Ecto neural progenitor cell (in vitro differentiated cells): ENCODE results near the gene CYP8B1.

Experiments
- DNase-seq: peaks from one replicate; pipeline ENCODE4 v3.0.0-alpha.2; 2018; ENCODE audit warnings: low spot score

The CYP8B1 gene, protein sequence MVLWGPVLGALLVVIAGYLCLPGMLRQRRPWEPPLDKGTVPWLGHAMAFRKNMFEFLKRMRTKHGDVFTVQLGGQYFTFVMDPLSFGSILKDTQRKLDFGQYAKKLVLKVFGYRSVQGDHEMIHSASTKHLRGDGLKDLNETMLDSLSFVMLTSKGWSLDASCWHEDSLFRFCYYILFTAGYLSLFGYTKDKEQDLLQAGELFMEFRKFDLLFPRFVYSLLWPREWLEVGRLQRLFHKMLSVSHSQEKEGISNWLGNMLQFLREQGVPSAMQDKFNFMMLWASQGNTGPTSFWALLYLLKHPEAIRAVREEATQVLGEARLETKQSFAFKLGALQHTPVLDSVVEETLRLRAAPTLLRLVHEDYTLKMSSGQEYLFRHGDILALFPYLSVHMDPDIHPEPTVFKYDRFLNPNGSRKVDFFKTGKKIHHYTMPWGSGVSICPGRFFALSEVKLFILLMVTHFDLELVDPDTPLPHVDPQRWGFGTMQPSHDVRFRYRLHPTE

DNA sequence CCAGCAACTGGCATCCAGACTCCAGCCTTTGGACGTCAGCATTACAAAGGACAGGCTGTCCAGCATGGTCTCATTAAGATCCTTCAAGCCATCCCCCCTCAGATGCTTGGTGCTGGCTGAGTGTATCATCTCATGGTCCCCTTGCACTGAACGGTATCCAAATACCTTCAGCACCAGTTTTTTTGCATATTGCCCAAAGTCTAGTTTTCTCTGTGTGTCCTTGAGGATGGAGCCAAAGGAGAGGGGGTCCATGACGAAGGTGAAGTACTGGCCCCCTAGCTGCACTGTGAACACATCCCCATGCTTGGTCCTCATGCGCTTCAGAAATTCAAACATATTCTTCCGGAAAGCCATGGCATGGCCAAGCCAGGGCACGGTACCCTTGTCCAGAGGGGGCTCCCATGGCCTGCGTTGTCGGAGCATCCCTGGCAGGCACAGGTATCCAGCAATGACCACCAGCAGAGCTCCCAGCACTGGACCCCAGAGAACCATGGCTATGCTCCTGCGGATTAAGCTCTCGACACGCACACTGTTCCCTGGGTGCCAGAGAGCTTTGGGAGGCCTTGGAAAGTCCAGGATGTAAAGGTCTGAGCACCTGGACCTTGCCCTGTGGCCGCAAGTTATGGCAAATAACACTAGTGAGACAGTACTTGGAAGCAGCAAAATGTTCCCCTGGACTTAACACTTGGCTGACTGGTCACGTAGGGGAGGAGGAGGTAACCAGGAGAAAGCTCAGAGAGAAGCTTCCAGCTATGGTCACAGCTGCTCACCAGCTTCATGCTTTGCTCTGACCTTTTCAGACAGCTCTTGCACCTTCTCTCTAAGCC lies at the start of gene CYP8B1:
Gene CYP8B1 (minus strand): TSS at position 555 of the 827 bp plus-strand sequence. CDS start 63 bp downstream, at position 492.
- no peak for DNase-seq

DNA sequence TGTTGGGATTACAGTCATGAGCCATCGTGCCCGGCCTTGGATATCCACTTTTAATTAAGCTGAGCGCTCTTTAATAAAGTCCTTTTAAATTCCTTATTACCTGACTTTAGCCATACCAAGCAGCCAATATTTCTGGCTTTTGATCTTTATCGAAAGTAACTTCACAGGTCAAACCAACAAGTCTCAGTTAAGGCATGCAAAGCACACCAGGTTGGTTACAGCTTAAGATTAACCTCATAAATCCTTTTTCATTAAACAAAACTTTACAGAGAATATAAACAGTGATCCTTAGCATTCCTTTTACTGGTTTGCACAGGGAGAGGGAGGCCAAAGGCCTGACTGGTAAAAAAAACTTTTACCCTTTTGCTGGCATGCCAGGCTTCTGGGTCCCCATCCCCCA lies 47.9 kb upstream of the CYP8B1 start:
- no peak for DNase-seq

DNA sequence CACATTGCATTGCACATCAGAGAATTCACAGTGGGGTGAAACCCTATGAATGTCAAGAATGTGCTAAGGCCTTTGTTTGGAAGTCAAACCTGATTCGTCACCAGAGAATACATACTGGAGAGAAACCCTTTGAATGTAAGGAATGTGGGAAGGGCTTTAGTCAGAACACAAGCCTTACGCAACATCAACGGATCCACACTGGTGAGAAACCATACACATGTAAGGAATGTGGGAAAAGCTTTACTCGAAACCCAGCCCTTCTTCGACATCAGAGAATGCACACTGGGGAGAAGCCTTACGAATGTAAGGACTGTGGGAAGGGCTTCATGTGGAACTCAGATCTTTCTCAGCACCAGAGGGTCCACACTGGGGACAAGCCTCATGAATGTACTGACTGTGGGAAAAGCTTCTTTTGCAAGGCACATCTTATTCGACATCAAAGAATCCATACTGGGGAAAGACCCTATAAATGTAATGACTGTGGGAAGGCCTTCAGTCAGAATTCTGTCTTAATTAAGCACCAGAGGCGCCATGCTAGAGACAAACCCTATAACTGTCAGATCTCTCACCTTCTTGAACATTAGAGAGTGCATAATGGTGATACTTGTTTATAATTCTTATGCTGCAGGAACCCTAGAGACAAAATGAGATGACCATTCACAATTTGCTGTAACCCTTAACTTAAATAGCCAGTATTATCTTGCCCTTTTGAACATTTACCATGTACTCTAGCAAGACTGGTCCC lies 39.3 kb upstream of the CYP8B1 start:
- no peak for DNase-seq

DNA sequence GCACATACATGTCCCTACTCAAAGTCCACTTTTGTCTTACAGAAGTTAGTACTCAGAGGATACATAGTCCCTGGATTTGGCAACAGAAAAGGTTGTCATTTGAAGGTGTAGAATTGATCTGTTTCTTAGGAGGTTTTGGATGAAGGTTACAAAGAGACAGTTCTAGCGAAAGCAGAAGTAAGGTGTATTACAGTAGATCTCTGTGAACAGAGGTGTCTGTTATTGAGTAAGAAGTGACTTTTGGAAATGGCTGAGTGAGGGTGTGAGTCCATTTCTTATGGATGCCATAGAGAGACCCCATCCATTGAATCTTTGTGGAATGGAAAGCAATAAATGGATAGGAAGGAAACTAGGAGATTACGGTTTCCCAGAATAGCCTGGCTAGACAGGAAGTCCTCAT lies 35.9 kb upstream of the CYP8B1 start:
- no peak for DNase-seq

DNA sequence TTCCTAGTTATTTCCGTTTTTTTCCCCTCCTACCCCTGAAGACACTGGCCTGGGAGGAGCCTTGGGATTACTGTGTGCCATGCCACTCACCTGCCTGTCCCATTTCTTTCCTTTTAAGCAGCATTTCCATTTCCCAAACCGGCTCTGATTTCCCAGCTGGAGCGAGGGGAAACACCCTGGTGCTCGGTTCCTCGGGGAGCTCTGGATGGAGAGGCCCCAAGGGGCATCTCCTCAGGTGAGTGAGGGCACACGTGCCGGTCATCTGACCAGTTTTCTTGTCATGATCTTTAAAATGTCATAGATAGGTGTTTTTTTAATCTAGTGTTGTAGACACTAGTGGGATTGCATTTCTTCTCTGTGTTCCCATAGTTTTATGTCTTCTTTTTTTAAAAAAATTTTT lies 33.0 kb upstream of the CYP8B1 start:
- no peak for DNase-seq

DNA sequence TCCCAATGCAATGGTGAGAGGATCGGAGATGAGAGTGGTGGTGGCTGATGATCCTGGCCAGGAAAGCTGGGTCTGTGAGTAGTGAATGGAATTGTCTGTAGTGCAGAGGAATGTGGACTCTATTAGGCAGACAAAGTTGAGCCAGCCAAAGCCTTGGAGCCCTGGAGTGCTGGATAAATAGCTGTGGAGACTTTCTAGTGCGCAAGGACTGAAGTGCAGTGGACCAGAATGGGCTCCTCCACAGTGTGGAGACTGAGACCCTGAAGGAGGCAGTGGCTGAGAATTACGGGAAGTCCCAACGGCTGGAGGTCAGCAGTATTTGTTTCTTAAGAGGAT lies 31.1 kb upstream of the CYP8B1 start:
- DNase-seq: no peak

DNA sequence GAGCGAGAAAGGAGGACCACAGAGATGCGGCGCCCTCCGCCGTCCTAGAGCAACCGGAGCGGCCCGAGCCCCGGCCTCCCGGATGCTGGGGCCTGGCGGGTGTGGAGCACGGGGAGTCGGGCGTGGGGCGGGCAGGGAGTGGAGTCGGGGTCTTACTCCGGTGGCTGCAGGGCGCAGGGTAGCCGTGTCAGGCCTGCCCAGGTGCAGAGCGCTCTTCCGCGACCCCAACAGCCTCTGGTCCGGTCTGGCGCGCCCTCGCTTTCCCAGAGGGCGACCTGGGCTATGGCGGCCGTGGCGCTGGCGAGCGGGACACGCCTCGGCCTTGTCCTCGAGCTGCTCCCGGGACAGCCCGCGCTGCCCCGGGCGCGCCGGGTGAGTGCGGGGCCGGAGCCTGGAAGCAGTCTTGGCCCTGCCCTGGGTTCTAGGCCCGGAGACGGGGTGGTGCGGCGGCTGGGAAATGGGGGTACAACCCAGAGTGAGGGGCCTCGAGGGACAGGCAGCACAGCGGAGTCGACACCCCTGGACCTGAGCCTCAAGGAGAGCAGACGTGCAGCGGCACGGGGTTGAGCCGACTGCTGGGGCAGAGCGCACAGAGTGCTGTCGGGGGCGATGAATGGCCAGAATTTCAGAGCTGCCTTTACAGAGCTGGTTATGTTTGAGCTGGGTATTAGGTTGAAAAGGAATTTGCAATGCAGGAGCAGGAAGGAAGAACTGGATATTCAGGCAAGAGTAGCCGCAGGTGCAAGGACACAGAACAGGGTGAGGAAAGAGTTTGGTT lies 30.6 kb upstream of the CYP8B1 start, which contains the start of gene ZNF662:
Gene ZNF662 (plus strand): TSS at position 73 of the 778 bp plus-strand sequence. CDS start 1,973 bp downstream, outside the sequence.
- no peak for DNase-seq

DNA sequence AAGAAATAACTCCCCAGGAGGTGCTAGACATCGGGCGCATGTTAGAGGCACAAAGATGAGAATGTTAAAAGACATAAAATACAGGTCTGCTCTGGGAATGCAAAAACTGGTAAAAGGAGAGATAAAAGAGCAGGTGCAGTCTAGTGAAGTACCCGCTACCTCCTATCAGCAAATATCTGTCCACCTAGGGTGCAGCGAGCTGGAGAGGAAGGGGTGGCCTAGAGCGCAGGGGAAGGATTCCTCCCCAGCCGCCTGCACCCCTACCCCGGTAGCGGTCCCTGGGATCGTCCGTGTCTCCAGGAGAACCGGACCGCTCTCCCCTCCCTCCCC lies 30.0 kb upstream of the CYP8B1 start:
- DNase-seq: no peak

DNA sequence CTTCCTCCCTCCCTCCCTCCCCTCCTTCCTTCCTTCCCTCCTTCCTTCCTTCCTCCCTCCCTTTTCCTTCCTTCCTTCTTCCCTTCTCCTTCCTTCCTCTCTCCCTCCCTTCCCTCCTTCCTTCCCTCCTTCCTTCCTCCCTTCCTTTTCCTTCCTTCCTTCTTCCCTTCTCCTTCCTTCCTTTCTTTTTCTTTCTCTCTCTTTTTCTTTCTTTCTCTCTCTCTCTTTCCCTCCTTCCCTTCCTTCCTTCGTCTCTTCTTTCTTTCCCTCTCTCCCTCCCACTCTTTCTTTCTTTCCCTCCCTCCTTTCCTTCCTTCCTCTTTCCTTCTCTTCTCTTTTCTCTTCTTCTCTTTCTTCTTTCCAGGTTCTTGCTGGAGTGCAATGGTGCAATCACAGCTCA lies 28.4 kb upstream of the CYP8B1 start:
- DNase-seq: no peak

DNA sequence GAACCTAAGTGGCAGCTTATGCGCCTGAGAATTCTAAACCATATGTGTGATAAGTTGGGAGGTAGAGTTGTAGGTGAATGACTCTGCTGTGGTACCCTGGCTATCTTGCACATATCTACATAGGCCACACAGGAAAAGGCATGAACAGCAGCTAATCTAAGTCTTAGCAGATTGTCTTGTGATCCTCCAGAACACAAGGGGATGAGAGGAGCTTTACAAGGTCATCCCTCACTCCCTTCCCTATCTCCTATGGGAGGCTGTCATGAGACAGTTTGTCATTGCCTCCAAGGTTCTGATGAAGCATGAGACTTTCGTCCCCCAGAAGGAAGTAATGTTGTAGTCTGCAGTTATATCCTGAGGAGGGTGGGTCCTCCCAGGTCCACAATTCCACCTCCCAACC lies 26.6 kb upstream of the CYP8B1 start:
- DNase-seq: no peak

DNA sequence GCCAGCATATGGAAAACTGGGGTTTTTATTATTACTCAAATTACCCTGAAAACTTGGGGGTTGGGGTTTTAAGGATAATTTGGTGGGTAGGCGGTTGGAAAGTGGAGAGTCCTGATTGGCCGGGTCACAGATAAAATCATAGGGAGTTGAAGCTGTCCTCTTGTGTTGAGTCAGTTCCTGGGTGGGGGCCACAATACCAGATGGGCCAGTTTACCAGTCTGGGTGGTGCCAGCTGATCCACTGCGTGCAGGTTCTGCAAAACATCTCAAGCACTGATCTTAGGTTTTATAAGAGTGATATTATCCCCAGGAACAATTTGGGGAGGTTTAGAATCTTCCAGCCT lies 25.4 kb upstream of the CYP8B1 start:
- no peak for DNase-seq

DNA sequence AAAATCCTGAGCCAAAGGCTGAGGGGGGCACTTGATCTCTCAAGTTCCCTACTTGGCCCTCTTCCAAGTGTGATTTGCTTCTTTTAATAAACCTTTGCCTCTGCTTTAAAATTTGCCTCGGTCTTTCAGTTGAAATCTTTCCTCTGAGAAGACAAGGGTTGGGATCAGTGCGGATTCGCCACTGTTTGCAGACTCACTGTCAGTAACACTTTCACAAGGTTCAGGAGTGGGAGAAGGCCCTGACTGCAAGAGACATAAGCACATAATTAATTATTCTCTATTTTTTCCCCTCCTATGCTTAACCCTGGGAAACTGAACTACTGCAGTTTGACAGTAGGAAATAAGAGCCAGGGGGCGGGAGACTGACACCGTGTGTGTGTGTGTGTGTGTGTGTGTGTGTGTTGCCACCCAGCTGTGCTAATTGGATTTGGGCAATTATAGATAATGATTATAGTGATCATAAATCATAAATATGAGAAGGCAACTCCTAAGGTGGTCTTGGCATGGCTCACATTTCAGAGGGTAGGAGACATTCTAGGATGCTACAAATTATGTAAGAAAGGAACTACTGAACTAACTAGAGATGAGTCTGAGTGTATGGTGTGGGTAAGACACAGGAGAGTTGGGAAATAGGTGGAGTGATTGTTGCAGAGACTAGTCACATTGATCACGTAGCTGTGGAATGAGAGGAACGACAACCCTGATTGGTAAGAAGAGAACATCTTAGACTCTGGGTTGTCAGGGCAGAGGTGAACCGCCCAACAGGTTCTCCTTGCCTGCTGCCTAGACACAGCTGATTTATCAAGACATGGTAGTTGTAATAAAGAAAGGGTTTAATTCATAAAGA lies 24.8 kb upstream of the CYP8B1 start:
- no peak for DNase-seq

DNA sequence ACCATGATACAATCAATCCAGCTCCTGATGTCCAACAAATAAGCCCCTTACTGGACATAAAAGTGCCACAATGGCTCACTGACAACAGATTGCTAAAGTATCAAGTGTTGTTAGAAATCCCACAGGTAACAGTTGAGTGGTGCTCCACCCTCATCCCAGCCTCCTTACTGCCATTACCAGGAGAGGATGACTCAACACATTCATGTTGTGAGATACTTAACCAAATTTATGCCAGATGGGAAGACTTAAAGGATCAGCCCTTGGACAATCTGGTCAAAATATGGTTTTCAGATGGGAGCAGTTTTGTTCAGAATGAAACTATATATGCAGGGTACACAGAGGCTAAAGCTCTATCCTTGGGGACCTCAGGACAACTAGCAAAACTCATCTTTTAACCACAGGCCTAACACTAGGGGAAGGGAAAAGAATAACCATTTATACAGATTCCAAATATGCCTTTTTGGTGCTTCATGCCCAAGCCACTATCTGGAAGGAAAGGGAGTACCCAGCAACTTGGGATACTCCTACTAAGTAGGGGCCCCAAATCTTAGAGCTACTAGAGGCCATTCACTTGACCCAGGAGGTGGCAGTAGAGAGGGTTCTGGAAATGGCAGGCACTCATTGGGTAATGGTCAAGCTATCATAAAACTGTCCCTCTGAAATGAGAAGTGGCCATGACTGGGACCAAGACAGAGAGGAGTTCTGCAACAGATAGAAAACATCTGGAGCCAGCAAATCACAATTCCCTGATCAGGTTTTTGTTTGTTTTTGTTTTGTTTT lies 23.4 kb upstream of the CYP8B1 start:
- no peak for DNase-seq

DNA sequence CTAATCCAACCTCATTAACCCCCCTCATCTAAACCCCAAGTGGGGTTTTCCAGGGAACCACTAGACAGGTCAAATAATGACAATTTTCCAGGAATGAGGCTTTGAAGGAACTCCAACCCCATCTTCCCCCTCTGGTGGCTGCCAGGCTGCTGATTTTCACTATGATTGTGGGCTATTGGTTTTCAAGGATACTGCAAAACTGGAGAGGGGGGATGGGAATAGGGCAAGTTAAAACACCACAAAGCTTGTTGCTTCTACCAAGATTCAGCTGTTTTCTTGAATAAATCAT lies 19.8 kb upstream of the CYP8B1 start:
- DNase-seq: no peak

DNA sequence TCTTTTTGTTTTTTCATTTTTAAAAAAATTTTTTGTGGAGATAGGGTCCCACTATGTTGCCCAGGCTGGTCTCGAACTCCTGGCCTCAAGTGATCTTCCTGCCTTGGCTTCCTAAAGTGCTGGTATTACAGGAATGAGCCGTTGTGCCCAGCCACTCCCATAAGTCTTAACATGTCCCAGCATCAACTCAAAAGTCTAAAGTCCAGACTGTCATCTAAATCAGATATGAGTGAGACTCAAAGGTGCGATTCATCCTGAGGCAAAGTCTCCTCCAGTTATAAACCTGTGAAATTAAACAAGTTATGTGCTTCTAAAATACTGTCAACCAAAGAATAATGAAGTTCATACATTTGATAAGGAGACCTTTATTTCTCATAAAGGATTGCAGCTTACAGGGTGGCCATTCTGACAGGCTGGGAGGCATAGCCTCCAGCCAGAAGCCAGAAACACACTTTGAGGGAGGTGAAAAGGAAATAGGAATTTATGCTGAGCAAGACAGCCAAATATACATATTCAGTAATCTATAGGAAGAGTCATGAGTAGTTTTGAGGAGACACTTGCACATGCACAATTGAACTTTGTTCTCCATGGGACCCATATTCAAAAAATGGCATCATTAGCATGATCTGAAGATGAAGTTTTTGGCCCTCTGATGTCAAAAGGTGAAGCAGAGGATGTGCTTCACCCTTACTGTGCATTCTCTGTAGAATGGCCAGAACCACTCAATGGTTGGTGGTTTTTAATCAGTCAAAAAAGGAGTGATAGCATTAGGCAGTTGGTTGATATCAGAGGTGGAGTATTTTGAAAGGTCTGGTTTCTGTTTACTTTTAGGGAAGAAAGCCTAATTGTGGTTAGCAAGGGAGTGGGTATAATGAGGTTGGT lies 19.3 kb upstream of the CYP8B1 start:
- no peak for DNase-seq

DNA sequence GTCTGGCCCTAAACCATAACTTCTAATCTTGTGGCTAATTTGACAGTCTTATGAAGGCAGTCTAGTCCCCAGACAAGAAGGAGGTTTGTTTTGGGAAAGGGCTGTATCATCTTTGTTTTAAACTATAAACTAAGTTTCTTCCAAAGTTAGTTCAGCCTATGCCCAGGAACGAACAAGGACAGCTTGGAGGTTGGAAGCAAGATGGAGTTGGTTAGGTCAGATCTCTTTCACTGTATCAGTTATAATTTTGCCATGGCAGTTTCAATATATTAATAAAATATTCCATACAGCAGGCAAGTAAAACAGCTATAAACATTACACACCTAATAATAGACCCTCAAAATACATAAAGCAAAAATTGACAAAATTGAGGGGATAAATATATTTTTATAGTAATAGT lies 17.1 kb upstream of the CYP8B1 start:
- DNase-seq: no peak

DNA sequence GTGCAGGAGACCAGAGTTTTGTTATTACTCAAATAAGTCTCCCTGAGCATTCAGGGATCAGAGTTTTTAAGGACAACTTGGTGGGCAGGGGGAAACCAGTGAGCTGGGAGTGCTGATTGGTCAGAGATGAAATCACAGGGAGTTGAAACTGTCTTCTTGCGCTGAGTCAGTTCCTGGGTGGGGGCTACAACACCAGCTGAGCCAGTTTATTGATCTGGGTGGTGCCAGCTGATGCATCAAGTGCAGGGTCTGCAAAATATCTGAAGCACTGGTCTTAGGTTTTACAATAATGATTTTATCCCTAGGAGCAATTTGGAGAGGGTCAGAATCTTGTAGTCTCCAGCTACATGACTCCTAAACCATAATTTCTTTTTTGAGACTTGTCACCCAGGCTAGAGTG lies 16.5 kb upstream of the CYP8B1 start:
- no peak for DNase-seq

DNA sequence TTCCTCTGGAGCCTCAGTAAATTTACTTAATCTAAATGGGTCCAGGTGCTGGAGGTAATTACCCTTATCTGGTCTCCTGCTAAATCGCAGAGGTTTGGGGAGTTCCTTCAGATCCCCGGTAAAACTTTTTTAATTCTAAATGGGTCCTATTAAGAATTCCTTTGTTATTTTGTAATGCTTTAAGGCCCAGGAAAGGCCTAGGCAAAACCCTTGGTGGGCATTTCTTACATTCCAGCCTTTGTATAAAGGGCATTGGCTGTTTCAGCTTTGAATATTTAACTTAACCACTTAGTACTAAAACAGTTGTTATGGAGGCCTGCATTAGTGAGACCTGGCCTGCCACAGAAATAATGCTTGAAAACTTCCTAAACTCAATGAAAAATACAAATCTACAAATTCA lies 15.4 kb upstream of the CYP8B1 start:
- DNase-seq: no peak

DNA sequence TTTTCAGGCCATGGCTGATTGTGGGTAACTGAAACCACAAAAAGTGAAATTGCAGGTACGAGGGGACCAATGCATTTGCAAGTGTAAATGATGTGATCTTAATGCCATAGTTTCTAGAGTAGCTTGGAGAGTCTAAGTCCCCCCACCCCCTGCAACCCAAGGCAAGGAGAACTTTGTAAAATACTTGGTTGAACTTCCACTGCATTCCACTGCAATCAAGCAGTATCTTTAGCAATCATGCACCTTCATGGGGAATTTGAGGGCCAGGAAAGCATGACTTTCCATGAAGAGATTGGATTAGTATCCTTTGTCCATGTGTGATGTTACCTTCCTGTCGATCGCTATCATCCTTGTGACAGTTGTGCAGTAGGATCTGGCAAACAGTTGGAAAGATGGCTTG lies 11.4 kb upstream of the CYP8B1 start:
- DNase-seq: no peak
